Upper lobe of left lung (tissue), 4 donors: ENCODE measurements around the gene RAI1.

Experiments
- CTCF ChIP-seq, 6 experiments: fragments of 450-650 bp in 4 of 6; fragments of 200-600 bp in 2 of 6; sonication (generic) in 2 of 6; IDR thresholded peaks; one replicate each; pipeline ENCODE4 v1.5.1; 2016 to 2019; ENCODE audit warnings: antibody characterized with exemption in 6 of 6
- EP300 ChIP-seq, 4 donors: sonication (generic); formaldehyde crosslinking; IDR thresholded peaks; one replicate each; pipeline ENCODE4 v1.5.1; 2017; ENCODE audit warnings: antibody characterized with exemption in 4 of 4, control low read depth in 2 of 4
- POLR2A ChIP-seq, 4 donors: fragments of 450-650 bp; IDR thresholded peaks; one replicate each; pipeline ENCODE4 v1.5.1; 2016 to 2017; ENCODE audit warnings: antibody characterized with exemption in 4 of 4, mild to moderate bottlenecking in 2 of 4
- POLR2AphosphoS5 ChIP-seq, 2 donors: sonication (generic); formaldehyde crosslinking; IDR thresholded peaks; one replicate each; pipeline ENCODE4 v1.5.1; 2017; ENCODE audit warnings: antibody characterized with exemption in 2 of 2

GRCh38 chr17:17830740-17831207 is 149.5 kb downstream of the RAI1 start:
- TF ChIP-seq CTCF (IDR thresholded peaks at IDR 0.05) (no peak), POLR2A (IDR thresholded peaks at IDR 0.05) (no peak), POLR2AphosphoS5 (IDR thresholded peaks at IDR 0.05) (no peak), EP300 (IDR thresholded peaks at IDR 0.05) (no peak)
